B cell (primary cell): ENCODE data around the gene ANKRD34A.

ENCODE experiments used
- EZH2 ChIP-seq: IDR thresholded peaks from 2 replicates; pipeline ENCODE4 v1.6.1; 2012; ENCODE audit warnings: borderline replicate concordance, low read depth, mild to moderate bottlenecking, moderate library complexity, low read length; ENCODE audit not compliant: insufficient read depth, poor library complexity, severe bottlenecking
- TF ChIP-seq, protein P1 (sequence below): fragments of 200-600 bp; IDR thresholded peaks from one replicate; pipeline ENCODE4 v1.8.0; 2022; ENCODE audit warnings: antibody characterized with exemption, mild to moderate bottlenecking

- TF ChIP-seq, protein P1, sequence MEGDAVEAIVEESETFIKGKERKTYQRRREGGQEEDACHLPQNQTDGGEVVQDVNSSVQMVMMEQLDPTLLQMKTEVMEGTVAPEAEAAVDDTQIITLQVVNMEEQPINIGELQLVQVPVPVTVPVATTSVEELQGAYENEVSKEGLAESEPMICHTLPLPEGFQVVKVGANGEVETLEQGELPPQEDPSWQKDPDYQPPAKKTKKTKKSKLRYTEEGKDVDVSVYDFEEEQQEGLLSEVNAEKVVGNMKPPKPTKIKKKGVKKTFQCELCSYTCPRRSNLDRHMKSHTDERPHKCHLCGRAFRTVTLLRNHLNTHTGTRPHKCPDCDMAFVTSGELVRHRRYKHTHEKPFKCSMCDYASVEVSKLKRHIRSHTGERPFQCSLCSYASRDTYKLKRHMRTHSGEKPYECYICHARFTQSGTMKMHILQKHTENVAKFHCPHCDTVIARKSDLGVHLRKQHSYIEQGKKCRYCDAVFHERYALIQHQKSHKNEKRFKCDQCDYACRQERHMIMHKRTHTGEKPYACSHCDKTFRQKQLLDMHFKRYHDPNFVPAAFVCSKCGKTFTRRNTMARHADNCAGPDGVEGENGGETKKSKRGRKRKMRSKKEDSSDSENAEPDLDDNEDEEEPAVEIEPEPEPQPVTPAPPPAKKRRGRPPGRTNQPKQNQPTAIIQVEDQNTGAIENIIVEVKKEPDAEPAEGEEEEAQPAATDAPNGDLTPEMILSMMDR: no peak
- no peak for TF ChIP-seq EZH2
Measured at GRCh38 chr1:145961109-145961424, 3.3 kb downstream of the ANKRD34A start.
